ENCODE data around the gene SLC51A.

Gene SLC51A

DNA sequence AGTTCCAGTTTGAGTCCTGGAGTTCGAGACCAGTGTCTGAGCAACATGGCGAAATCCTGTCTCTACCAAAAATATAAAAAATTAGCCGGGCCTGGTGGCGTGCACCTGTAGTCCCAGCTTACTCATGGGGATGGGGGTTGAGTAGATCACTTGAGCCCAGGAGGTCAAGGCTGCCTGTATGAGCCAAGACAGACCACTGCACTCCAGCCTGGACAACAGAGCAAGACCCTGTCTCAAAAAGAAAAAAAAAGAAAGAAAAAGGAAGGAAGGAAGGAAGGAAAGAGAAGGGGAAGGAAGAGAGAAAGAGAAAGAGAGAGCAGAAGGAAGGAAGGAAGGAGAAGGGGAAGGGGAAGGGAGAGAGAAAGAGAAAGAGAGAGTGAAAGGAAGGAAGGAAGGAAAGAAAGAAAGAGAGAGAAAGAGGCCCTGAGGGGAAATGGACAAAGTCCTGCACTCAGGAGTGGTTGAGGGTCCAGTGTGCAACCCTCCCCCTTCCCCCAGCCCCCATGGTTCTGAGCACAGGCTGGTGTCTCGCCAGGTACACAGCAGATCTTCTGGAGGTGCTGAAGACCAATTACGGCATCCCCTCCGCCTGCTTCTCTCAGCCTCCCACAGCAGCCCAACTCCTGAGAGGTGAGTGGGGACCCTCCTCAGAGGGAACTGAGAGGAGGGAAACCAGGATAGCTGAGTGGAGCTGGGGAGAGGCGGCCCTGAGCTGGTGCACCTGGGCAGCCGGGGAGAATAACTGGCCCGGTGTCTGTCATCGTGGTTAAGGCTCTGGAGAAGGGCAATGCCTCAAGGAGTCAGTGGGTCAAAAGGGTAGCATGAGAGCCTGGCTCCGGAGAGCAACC lies 1.2 kb downstream of the SLC51A start:
- no peak for DNase-seq

GRCh38 chr3:196218155-196218712 lies 1.9 kb downstream of the SLC51A start:
- DNase-seq: no peak

GRCh38 chr3:196219194-196219969 lies 3.0 kb downstream of the SLC51A start:
- peak; percentile 93 to 95 for DNase-seq

- peak; percentile 43 to 52 for DNase-seq
These were observed 3.6 kb downstream of the SLC51A start for GRCh38 chr3:196219970-196220311.

GRCh38 chr3:196220587-196220986 lies 4.3 kb downstream of the SLC51A start:
- peak; percentile 74 to 81 for DNase-seq

DNA sequence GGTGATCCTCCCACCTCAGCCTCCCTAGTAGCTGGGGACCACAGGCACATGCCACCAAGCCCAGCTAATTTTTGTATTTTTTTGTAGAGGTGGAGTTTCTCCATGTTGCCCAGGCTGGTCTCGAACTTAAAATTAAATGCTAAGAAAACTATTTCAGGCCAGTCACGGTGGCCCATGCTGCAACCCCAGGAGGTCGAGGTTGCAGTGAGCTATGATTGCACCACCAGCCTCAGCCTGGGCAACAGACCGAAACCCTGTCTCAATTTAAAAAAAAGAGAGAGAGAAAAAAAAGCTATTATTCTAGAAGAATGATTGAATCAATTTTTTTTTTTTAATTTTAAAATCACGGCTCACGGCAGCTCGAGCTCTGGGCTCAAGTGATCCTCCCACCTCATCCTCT lies 4.7 kb downstream of the SLC51A start:
- DNase-seq: no peak

GRCh38 chr3:196222876-196223595 lies 6.7 kb downstream of the SLC51A start:
- no peak for DNase-seq

DNA sequence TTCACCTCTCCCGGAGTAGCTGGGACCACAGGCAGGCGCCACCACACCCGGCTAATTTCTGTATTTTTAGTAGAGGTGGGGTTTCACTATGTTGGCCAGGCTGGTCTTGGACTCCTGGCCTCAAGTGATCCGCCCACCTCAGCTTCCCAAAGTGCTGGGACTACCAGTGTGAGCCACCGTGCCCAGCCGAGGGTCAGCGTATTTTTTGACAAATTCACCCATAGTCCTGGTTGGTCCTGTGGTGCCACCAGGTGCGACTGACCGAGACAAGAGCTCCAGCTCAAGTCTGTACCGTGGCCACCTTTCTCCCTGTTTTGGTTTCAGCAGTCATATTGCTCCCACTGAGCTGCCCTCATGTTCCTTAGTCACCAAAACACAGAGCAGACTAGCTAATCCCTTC lies 8.8 kb downstream of the SLC51A start:
- DNase-seq: no peak

DNA sequence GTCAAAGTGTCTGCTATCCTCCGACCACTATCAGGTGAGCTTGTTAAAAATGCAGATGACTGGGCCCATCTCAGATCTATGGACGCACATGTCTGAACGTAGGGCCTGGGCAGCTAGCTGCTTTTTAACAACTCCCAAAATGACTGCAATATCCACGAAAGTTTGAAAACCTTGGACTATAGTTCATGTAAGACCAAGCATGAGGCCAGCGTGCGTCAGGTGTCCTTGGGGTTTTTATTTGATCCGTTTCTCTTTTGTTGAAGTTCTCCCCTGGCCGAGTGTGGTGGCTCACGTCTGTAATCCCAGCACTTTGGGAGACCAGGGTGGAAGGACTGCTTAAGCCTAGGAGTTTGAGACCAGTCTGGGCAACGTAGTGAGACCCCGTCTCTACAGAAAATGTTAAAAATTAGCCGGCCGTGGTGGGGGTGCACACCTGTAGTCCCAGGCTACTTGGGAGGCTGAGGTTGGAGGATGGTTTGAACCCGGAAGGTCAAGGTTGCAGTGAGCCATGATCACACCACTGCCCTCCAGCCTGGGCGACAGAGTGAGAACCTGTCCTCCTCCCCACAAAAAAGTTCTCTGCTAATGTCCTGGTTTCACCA lies 9.5 kb downstream of the SLC51A start:
- no peak for DNase-seq

DNA sequence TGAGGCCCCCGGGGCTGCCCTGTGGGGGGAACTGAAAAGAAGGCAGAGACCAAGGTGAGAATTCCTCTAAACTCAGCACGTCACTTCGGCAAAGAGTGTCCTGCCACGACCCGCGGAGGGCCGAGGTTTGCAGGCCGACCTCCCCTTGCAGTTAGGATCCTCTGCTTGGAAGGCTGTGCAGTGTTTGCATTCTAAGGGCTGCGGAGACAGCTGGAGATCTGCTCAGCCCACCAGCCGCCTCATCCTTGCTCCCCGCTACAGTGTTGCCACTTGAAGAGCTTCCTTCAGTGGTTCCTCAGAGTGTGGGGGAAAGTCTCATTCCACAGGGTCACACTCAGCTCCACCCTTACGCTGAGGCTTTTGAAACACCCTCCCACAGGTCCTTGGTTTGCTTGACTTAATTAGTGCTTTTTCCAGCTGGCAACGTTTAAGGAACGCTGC lies 10.8 kb downstream of the SLC51A start:
- DNase-seq: no peak

DNA sequence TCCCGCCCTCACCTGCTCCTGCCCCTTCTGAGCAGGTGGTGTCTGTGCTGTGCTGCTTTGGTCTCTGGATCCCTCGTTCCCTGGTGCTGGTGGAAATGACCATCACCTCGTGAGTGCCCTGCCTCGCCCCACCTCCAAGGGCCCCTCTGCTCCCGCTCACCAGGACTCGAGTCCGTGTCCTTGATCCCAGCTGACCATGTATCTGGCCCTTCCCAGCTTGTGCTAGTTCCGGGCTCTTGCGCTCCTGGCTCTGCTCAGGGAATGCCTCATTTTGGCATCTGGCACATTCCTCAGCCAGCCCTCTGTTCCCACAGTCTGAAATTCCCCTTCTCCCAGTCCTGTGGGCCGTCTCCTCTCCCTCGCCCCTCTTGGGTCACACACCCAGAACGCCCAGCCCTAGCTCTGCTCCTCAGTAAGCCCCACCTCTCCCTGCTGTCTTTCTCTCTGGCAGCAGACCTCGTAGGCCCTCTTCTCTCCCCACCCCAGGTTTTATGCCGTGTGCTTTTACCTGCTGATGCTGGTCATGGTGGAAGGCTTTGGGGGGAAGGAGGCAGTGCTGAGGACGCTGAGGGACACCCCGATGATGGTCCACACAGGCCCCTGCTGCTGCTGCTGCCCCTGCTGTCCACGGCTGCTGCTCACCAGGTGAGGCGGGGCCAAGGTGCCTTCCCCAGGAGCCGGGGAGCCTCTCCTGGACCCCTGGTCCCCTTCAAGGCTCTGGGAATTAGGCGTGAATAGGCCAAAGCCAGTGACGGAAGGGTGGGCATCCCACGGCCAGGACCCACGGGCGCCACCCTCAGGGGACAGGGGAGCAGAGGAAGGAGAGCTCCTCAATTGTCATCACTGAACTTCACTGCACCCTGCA lies 11.5 kb downstream of the SLC51A start:
- no peak for DNase-seq

GRCh38 chr3:196232154-196232881 lies 16.0 kb downstream of the SLC51A start:
- no peak for DNase-seq

DNA sequence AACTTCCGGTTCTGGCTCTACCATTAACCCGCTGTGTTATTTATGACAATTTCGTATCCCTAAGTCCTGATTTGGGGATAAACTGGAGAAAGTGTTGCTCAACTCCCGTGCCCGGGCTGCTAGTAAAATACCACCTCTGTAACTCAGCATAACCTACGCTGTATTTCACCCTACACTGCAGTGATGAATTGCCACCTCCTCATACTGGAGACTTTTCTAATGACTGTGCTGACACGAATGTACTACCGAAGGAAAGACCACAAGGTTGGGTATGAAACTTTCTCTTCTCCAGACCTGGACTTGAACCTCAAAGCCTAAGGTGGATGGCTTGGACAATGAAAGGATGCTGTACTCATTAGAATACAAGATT lies 16.5 kb downstream of the SLC51A start:
- no peak for DNase-seq

DNA sequence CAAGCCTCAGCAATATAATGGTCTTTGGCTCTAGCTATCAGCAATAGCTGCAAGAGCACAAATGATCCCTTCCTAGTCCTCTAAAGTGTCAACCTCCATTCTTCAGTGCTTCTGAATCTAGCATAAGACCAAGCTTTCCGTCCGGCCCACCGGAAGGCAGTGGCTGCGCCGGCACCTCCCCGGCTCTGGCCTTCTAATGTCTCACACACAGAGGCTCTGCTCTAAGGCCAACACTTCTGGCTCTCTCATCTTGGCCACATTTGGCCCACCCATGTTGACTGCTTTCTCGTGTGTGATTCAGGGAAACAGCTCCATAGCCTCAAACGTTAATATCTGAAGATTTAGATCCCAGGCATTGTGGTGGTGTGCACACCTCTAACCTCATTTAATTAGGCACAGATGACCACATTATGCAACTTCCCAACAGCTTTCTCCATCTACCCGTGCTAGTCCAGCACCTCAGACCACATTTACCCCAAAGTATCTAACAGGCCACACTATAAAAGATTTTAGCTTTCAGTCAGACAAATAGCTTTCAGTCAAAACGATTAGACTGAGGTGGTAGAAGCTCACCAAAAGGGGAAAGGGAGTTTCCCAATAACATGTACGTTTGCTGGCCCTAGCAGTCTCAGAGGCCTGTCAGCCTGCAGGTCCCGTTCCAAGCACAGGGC lies 19.3 kb downstream of the SLC51A start:
- DNase-seq: no peak

- DNase-seq: no peak
These were observed 19.9 kb downstream of the SLC51A start for GRCh38 chr3:196236223-196236622.

GRCh38 chr3:196237203-196237602 lies 20.9 kb downstream of the SLC51A start:
- no peak for DNase-seq

DNA sequence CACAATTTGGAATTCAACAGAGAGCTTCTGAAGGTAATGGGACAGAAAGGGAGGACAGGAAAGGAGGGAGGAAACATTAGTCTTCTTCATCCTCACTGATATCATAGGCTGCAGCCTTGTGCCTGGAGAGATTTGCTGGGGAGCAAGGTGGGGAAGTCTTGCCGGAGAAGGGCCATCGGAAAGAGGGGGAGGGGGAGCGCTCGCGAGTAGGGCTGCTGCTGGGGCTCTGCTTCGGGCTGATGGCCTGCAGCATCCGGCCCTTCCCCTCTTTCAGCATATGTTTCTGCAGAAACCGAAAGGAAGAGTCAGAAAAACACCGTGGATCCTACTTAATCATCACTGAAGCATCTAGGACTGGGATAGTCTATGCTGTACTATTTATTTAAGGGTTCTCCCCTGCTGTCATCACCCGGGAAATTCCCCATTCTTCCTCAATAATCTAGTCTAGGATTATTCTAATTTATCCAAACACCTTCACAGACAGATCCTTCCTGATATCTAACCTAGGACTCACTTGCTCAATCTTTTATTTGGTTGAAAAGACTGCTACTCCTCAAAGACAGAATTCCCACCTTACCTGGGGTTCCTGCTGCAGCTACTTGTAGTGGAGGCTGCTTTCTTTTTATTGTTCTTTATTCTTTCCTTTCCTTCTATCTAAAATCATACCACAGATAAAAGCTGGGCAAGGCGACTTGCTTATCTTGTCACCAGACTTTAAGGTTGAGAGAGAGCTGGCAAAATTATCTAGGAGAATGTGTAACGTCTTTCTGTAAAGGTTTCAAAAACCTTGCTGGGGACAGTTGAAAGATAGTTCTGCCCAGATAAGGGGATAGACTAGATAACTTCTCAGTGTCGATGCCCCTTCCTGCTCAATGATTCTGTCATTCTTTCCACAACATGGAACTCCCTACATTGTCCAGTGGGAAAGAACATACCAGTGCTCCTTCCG lies 22.6 kb downstream of the SLC51A start:
- DNase-seq: no peak

DNA sequence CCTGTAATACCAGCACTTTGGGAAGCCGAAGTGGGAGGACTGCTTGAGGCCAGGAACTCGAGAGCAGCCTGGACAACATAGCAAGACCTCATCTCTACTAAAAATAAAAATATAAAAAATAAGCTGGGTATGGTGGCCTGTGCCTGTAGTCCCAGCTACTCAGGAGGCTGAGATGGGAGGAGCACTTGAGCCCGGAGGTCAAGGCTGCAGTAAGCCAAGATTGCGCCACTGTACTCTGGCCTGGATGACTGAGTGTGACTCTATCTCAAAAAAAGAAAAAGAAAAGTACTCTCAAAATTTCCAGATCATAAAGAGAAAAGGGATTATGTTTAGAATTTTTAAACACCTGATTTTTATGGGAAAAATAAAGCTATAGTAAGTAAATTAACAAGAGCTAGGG lies 24.1 kb downstream of the SLC51A start:
- no peak for DNase-seq

DNA sequence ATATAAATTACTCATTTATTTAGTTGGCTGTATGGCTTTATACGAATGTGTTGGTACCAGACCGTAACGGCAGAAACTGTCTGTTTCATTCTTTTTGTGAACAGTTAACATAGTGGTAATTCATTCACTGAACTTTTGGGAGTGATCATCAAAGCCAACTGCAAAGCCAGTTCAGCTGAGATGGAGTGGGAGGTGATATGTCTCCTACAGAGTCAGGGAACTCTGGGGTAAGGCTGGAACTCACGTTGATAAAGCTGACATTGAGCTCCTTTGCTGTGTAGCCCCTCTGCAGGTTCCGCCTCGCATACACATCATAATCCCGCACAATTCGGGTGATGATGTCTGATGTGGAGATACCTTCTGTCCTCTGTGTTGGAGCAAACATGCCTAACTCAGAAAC lies 25.4 kb downstream of the SLC51A start:
- DNase-seq: no peak
